HepG2 (cell line): ENCODE data around the gene DOP1B. TPM values are rescaled to one million over a fixed set of nuclear protein-coding genes. Genes with fewer than 3 reads are reported as not detected.

ENCODE experiments used
- AFF4 ChIP-seq: sonication (generic); formaldehyde crosslinking; IDR thresholded peaks from 2 replicates; pipeline ENCODE4 v1.4.0; 2020; ENCODE audit warnings: missing genetic modification reagents
- BHLHE40 ChIP-seq: IDR thresholded peaks from 2 replicates; pipeline ENCODE4 v1.6.1; 2011; ENCODE audit warnings: low read length, improper control_type of control experiment
- CCDC6 ChIP-seq: sonication (generic); formaldehyde crosslinking; IDR thresholded peaks from 2 replicates; pipeline ENCODE4 v1.8.1; 2022; ENCODE audit warnings: mild to moderate bottlenecking, missing genetic modification reagents, moderate library complexity
- FOXJ3 ChIP-seq: sonication (generic); formaldehyde crosslinking; IDR thresholded peaks from 2 replicates; pipeline ENCODE4 v1.4.0; 2020; ENCODE audit warnings: missing genetic modification reagents, mild to moderate bottlenecking, borderline replicate concordance
- HDAC1 ChIP-seq: sonication (generic); formaldehyde crosslinking; IDR thresholded peaks from 2 replicates; pipeline ENCODE4 v1.5.1; 2020; ENCODE audit warnings: mild to moderate bottlenecking, missing genetic modification reagents
- KLF11 ChIP-seq: IDR thresholded peaks from 2 replicates; pipeline ENCODE4 v1.6.1; 2016; ENCODE audit warnings: missing compliant biosample characterization
- MED13 ChIP-seq: sonication (generic); formaldehyde crosslinking; IDR thresholded peaks from 2 replicates; pipeline ENCODE4 v1.5.0; 2020; ENCODE audit warnings: missing genetic modification reagents
- MLX ChIP-seq: IDR thresholded peaks from 2 replicates; pipeline ENCODE4 v1.6.1; 2016
- NAIF1 ChIP-seq: sonication (generic); formaldehyde crosslinking; IDR thresholded peaks from 2 replicates; pipeline ENCODE4 v1.5.0; 2020; ENCODE audit warnings: mild to moderate bottlenecking, missing genetic modification reagents, borderline replicate concordance
- NR2C2 ChIP-seq: sonication (generic); formaldehyde crosslinking; IDR thresholded peaks from 2 replicates; pipeline ENCODE4 v1.4.0; 2020; ENCODE audit warnings: missing genetic modification reagents, mild to moderate bottlenecking, moderate library complexity, borderline replicate concordance
- PCBP2 ChIP-seq: fragments of 200-400 bp; formaldehyde crosslinking; optimal IDR thresholded peaks from 2 replicates; pipeline ENCODE3; 2018; ENCODE audit warnings: low read length, low read depth; ENCODE audit not compliant: poor library complexity, severe bottlenecking
- PLRG1 ChIP-seq: fragments of 450-650 bp; conservative IDR thresholded peaks from 2 replicates; pipeline ENCODE4 v1.6.1; 2016
- RFX3 ChIP-seq: IDR thresholded peaks from 2 replicates; pipeline ENCODE4 v1.6.1; 2016; ENCODE audit warnings: missing biosample characterization, missing genetic modification reagents
- RFXAP ChIP-seq: sonication (generic); formaldehyde crosslinking; IDR thresholded peaks from 2 replicates; pipeline ENCODE4 v1.4.0; 2020; ENCODE audit warnings: missing genetic modification reagents, borderline replicate concordance
- SKIL ChIP-seq: sonication (generic); formaldehyde crosslinking; IDR thresholded peaks from 2 replicates; pipeline ENCODE4 v1.8.0; 2022; ENCODE audit warnings: missing genetic modification reagents, mild to moderate bottlenecking, moderate library complexity, borderline replicate concordance
- U2AF1 ChIP-seq: fragments of 200-400 bp; formaldehyde crosslinking; optimal IDR thresholded peaks from 2 replicates; pipeline ENCODE3; 2017; ENCODE audit warnings: mild to moderate bottlenecking, low read depth, low read length
- ZBTB26 ChIP-seq: IDR thresholded peaks from 2 replicates; pipeline ENCODE4 v1.6.1; 2016; ENCODE audit warnings: missing compliant biosample characterization, missing genetic modification reagents, borderline replicate concordance
- ZFP62 ChIP-seq: sonication (generic); formaldehyde crosslinking; IDR thresholded peaks from 2 replicates; pipeline ENCODE4 v1.4.0; 2020; ENCODE audit warnings: missing genetic modification reagents
- ZFP82 ChIP-seq: sonication (generic); formaldehyde crosslinking; IDR thresholded peaks from 2 replicates; pipeline ENCODE4 v1.5.1; 2020; ENCODE audit warnings: mild to moderate bottlenecking, missing genetic modification reagents, borderline replicate concordance
- ZNF205 ChIP-seq: IDR thresholded peaks from 2 replicates; pipeline ENCODE4 v1.6.1; 2018; ENCODE audit warnings: missing biosample characterization, missing genetic modification reagents
- ZNF484 ChIP-seq: sonication (generic); formaldehyde crosslinking; IDR thresholded peaks from 2 replicates; pipeline ENCODE4 v1.5.1; 2020; ENCODE audit warnings: mild to moderate bottlenecking, low read depth, missing genetic modification reagents, borderline replicate concordance
- ZNF605 ChIP-seq: sonication (generic); formaldehyde crosslinking; IDR thresholded peaks from 2 replicates; pipeline ENCODE4 v1.8.0; 2022; ENCODE audit warnings: mild to moderate bottlenecking, missing genetic modification reagents
- ZNF644 ChIP-seq: IDR thresholded peaks from 2 replicates; pipeline ENCODE4 v1.6.1; 2016; ENCODE audit warnings: low read depth
- ZNF784 ChIP-seq: sonication (generic); formaldehyde crosslinking; IDR thresholded peaks from 2 replicates; pipeline ENCODE4 v1.5.1; 2020; ENCODE audit warnings: missing genetic modification reagents, mild to moderate bottlenecking, borderline replicate concordance
- polyA plus RNA-seq, 8 experiments: library from polyadenylated mRNA; depleted of rRNA in 3 of 8; stranded (reverse) in 7 of 8; unstranded in 1 of 8; fragments of >200 nt; fragmentation: Illumina TruSeq in 4 of 8; extraction: Trizol in 4 of 8; gene quantifications; 2 replicates each; pipeline versions ENCODE4 v1.2.1 to v1.2.3, GENCODE V29; 2011 to 2016; ENCODE audit warnings: low read depth in 4 of 8, missing spikeins in 1 of 8, mixed read lengths in 1 of 8; ENCODE audit not compliant: insufficient read depth in 1 of 8
- total RNA-seq, 5 experiments: library from RNA; depleted of rRNA; stranded (reverse); fragments of >200 nt; fragmentation: Illumina TruSeq; extraction: Trizol; gene quantifications; 2 replicates each; pipeline ENCODE4 v1.2.3, GENCODE V29; 2016; ENCODE audit warnings: low read depth in 1 of 5

The DOP1B gene
- total and polyA plus RNA-seq, 2 of the 13 experiments (the other 11 are each of a cell fraction or from before 2014, with no cell fraction given): 2.8 to 3.2 TPM

- TF ChIP-seq AFF4 (CRISPR knock-in tag) (no peak), BHLHE40 (no peak), MLX (CRISPR knock-in tag) (no peak), NAIF1 (CRISPR knock-in tag) (no peak), SKIL (CRISPR knock-in tag) (no peak), ZNF784 (no peak), FOXJ3 (CRISPR knock-in tag) (no peak), PLRG1 (no peak), ZNF205 (CRISPR knock-in tag) (no peak), ZNF484 (CRISPR knock-in tag) (no peak), ZNF644 (no peak), ZFP82 (CRISPR knock-in tag) (peak; percentile 47; the same call in 1 of the 2 replicates), PCBP2 (no peak), RFXAP (no peak), KLF11 (no peak), ZFP62 (CRISPR knock-in tag) (no peak), MED13 (CRISPR knock-in tag) (no peak), U2AF1 (no peak), NR2C2 (CRISPR knock-in tag) (no peak), ZBTB26 (no peak), HDAC1 (CRISPR knock-in tag) (no peak), RFX3 (CRISPR knock-in tag) (no peak), CCDC6 (no peak), ZNF605 (CRISPR knock-in tag) (no peak)
These were observed 247 bp upstream of the DOP1B start (continued) for GRCh38 chr21:36156339-36156814.
